Right atrium auricular region (tissue), 2 donors: Measurements from ENCODE around the gene EIF5A2. TPM values are rescaled to one million over a fixed set of nuclear protein-coding genes. Genes with fewer than 3 reads are reported as not detected.

Source experiments
- DNase-seq: peaks from one replicate; pipeline ENCODE4 v3.0.0-alpha.2; 2019; ENCODE audit warnings: low spot score
- H3K27ac ChIP-seq, 2 donors: fragments of 200-600 bp; sonication (generic); 1 replicate in 1 of 2; 2 replicates in 1 of 2; pipeline ENCODE4 v1.5.1; 2016 to 2019
- H3K27me3 ChIP-seq, 2 donors: fragments of 200-600 bp; sonication (generic); one replicate each; pipeline versions ENCODE4 v1.5.1 to v1.6.0; 2017 to 2019
- H3K36me3 ChIP-seq: fragments of 200-600 bp; sonication (generic); one replicate; pipeline ENCODE4 v1.5.1; 2016
- H3K4me1 ChIP-seq, 2 donors: fragments of 200-600 bp; sonication (generic); one replicate each; pipeline versions ENCODE4 v1.5.1 to v1.6.0; 2017 to 2019
- H3K4me3 ChIP-seq, 2 donors: fragments of 200-600 bp; sonication (generic); 1 replicate in 1 of 2; 2 replicates in 1 of 2; pipeline ENCODE4 v1.5.1; 2017 to 2019; ENCODE audit warnings: mild to moderate bottlenecking in 1 of 2, moderate library complexity in 1 of 2
- H3K9me3 ChIP-seq, 2 donors: fragments of 200-600 bp; sonication (generic); one replicate each; pipeline ENCODE4 v1.5.1; 2019
- CTCF ChIP-seq, 2 donors: fragments of 200-600 bp; sonication (generic); IDR thresholded peaks; one replicate each; pipeline ENCODE4 v1.5.1; 2019; ENCODE audit warnings: antibody characterized with exemption in 2 of 2
- total RNA-seq, 2 donors: library from RNA; depleted of rRNA; stranded (reverse); fragments of >200 nt; gene quantifications; one replicate each; pipeline ENCODE4 v1.1.0, GENCODE V29; 2016

Gene EIF5A2
- total RNA-seq, 2 donors from 2014 or later = 4.2 to 5.0 TPM

- H3K4me1 ChIP-seq = peaks cover 0 to 19% of the 10 kb centered on the region in 2 donors
- H3K36me3 ChIP-seq = peaks cover 30% of the 10 kb centered on the region
- peak within 1 kb of the TSS; percentile 86 to 88 for H3K27ac ChIP-seq
- peak; percentile 97 for DNase-seq
- no peak for TF ChIP-seq CTCF (IDR thresholded peaks at IDR 0.05)
- no peaks in the 10 kb centered on the region for H3K27me3 ChIP-seq
- peak within 1 kb of the TSS; percentile 66 for H3K4me3 ChIP-seq
- peaks cover 0 to 7% of the 10 kb centered on the region in 2 donors for H3K9me3 ChIP-seq
These were observed 38.5 kb downstream of the EIF5A2 start, which contains the start of gene RPL22L1 for GRCh38 chr3:170869645-170870593. TSS of gene RPL22L1 (minus strand) at chr3:170870195. CDS start at chr3:170870167, 28 bp downstream.

- Histone ChIP-seq H3K9me3 (peaks cover 0 to under 1% of the 10 kb centered on the region in 2 donors), H3K27ac (peak overlapping the region; percentile 86 to 88), H3K27me3 (no peaks in the 10 kb centered on the region), H3K36me3 (peaks cover 30% of the 10 kb centered on the region), H3K4me1 (peaks cover 0 to 19% of the 10 kb centered on the region in 2 donors), H3K4me3 (peak overlapping the region; percentile 66)
- TF ChIP-seq CTCF (IDR thresholded peaks at IDR 0.05) = no peak
- no peak for DNase-seq
These were observed 39.2 kb downstream of the EIF5A2 start for GRCh38 chr3:170869239-170869590.

- DNase-seq = no peak
- H3K27ac ChIP-seq = peak overlapping the region in 1 of 2 donors; percentile 86
- TF ChIP-seq CTCF (IDR thresholded peaks at IDR 0.05) = no peak
- H3K9me3 ChIP-seq = no peaks in the 10 kb centered on the region
- H3K36me3 ChIP-seq = peaks cover 30% of the 10 kb centered on the region
- H3K27me3 ChIP-seq = no peaks in the 10 kb centered on the region
- peak overlapping the region; percentile 66 for H3K4me3 ChIP-seq
- peaks cover 0 to 19% of the 10 kb centered on the region in 2 donors for H3K4me1 ChIP-seq
These were observed 39.7 kb downstream of the EIF5A2 start for GRCh38 chr3:170868577-170869238.

- H3K27me3 ChIP-seq = no peaks in the 10 kb centered on the region
- DNase-seq = no peak
- H3K4me1 ChIP-seq = peaks cover 0 to 19% of the 10 kb centered on the region in 2 donors
- H3K4me3 ChIP-seq = no peak overlapping the region
- peaks cover 30% of the 10 kb centered on the region for H3K36me3 ChIP-seq
- no peaks in the 10 kb centered on the region for H3K9me3 ChIP-seq
- no peak for TF ChIP-seq CTCF (IDR thresholded peaks at IDR 0.05)
- no peak overlapping the region for H3K27ac ChIP-seq
These were observed 41.1 kb downstream of the EIF5A2 start for GRCh38 chr3:170867143-170867937.

GRCh38 chr3:170866499-170866898 is 41.9 kb downstream of the EIF5A2 start:
- Histone ChIP-seq H3K4me1 (peaks cover 0 to 19% of the 10 kb centered on the region in 2 donors), H3K9me3 (no peaks in the 10 kb centered on the region), H3K36me3 (peaks cover 30% of the 10 kb centered on the region), H3K4me3 (no peak overlapping the region), H3K27ac (no peak overlapping the region), H3K27me3 (no peaks in the 10 kb centered on the region)
- no peak for DNase-seq
- no peak for TF ChIP-seq CTCF (IDR thresholded peaks at IDR 0.05)
